ENCODE results near the gene PPP4R3A. TPM values are rescaled to one million over a fixed set of nuclear protein-coding genes. Genes with fewer than 3 reads are reported as not detected.
A peak's percentile ranks its signal among the peaks of the same experiment; 100 is the strongest.

Gene PPP4R3A
- total RNA-seq, 3 donors from 2014 or later (not counting 1 experiment from before 2014, with no cell fraction given), result 168 to 216 (median 180) TPM

- ATAC-seq (no peak), DNase-seq (no peak)
- 40% methylated on average over 9 of the region's 9 CpGs for WGBS (ENCODE audit: insufficient coverage)
- Histone ChIP-seq H3K36me3 (ENCODE audit: control insufficient read depth, insufficient read depth, low read length) (peaks cover 8% of the 10 kb centered on the region), H3K27me3 (ENCODE audit: control insufficient read depth, insufficient read depth, low read length) (no peaks in the 10 kb centered on the region), H3K9me3 (ENCODE audit: control insufficient read depth, insufficient read depth, low read length) (no peaks in the 10 kb centered on the region), H3K4me3 (ENCODE audit: low read length) (peak overlapping the region; percentile 100), H3K4me1 (ENCODE audit: control insufficient read depth, insufficient read depth, low read length) (peaks cover 21% of the 10 kb centered on the region), H3K27ac (ENCODE audit: low read length) (peak overlapping the region; percentile 99)
- peak overlapping the region; percentile 99 to 100 for H3K27ac Mint-ChIP-seq
- no peaks in the 10 kb centered on the region for H3K36me3 Mint-ChIP-seq
- intact Hi-C loops (cut with micrococcal nuclease), result loop anchor here (2.0 kb wide), 2 partner anchors 92 to 450 kb away; partner anchors contain the start of gene RPS6KA5
- H3K4me3 Mint-ChIP-seq, result peak overlapping the region; percentile 100
- peaks cover 18 to 33% of the 10 kb centered on the region in 2 donors for H3K4me1 Mint-ChIP-seq
- TF ChIP-seq, protein P1, sequence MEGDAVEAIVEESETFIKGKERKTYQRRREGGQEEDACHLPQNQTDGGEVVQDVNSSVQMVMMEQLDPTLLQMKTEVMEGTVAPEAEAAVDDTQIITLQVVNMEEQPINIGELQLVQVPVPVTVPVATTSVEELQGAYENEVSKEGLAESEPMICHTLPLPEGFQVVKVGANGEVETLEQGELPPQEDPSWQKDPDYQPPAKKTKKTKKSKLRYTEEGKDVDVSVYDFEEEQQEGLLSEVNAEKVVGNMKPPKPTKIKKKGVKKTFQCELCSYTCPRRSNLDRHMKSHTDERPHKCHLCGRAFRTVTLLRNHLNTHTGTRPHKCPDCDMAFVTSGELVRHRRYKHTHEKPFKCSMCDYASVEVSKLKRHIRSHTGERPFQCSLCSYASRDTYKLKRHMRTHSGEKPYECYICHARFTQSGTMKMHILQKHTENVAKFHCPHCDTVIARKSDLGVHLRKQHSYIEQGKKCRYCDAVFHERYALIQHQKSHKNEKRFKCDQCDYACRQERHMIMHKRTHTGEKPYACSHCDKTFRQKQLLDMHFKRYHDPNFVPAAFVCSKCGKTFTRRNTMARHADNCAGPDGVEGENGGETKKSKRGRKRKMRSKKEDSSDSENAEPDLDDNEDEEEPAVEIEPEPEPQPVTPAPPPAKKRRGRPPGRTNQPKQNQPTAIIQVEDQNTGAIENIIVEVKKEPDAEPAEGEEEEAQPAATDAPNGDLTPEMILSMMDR (IDR thresholded peaks at IDR 0.05), result no peak
- H3K9me3 Mint-ChIP-seq, result no peaks in the 10 kb centered on the region
- no peaks in the 10 kb centered on the region for H3K27me3 Mint-ChIP-seq (ENCODE audit: low read depth in 2 of 2)
These were observed 903 bp upstream of the PPP4R3A start for GRCh38 chr14:91511043-91511383.

DNA sequence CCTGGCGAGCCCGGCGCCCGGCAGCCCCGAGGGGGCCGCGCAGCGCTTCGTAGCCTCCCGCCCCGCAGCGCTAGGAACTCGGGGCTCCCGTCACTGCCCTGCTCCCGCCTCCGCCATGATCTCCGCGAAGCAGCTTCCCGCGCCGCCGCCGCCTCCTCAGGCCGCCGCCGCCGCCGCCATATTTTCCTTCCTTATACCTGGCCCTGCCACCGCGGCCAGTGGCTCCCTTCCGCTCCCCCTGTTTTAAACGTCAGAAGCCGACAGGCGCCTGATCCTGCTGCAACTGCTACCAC, 286 bp downstream of the PPP4R3A start:
- peak overlapping the region; percentile 99 for H3K27ac ChIP-seq (ENCODE audit: low read length)
- Mint-ChIP-seq H3K36me3 (no peaks in the 10 kb centered on the region), H3K4me3 (peak overlapping the region; percentile 100), H3K4me1 (peaks cover 21 to 39% of the 10 kb centered on the region in 2 donors), H3K27me3 (ENCODE audit: low read depth in 2 of 2) (no peaks in the 10 kb centered on the region), H3K27ac (peak overlapping the region; percentile 99 to 100), H3K9me3 (no peaks in the 10 kb centered on the region)
- ATAC-seq, result peak; percentile 40 to 56 (median 47)
- H3K4me3 ChIP-seq (ENCODE audit: low read length), result peak overlapping the region; percentile 100
- no peaks in the 10 kb centered on the region for H3K9me3 ChIP-seq (ENCODE audit: control insufficient read depth, insufficient read depth, low read length)
- intact Hi-C loops (cut with micrococcal nuclease), result loop anchor here (2.0 kb wide), 3 partner anchors 15 to 449 kb away; partner anchors contain the start of gene RPS6KA5
- under 1% methylated on average over 34 of the region's 34 CpGs for WGBS (ENCODE audit: insufficient coverage)
- peaks cover 29% of the 10 kb centered on the region for H3K4me1 ChIP-seq (ENCODE audit: control insufficient read depth, insufficient read depth, low read length)
- TF ChIP-seq, protein P1 (IDR thresholded peaks at IDR 0.05), result no peak
- H3K27me3 ChIP-seq (ENCODE audit: control insufficient read depth, insufficient read depth, low read length), result no peaks in the 10 kb centered on the region
- no peak for DNase-seq
- H3K36me3 ChIP-seq (ENCODE audit: control insufficient read depth, insufficient read depth, low read length), result peaks cover 10% of the 10 kb centered on the region

GRCh38 chr14:91509083-91509877, 830 bp downstream of the PPP4R3A start:
- H3K36me3 Mint-ChIP-seq, result no peaks in the 10 kb centered on the region

More at GRCh38 chr14:91509083-91509877, 830 bp downstream of the PPP4R3A start:
- H3K9me3 ChIP-seq (ENCODE audit: control insufficient read depth, insufficient read depth, low read length), result no peaks in the 10 kb centered on the region
- H3K27me3 Mint-ChIP-seq (ENCODE audit: low read depth in 2 of 2), result no peaks in the 10 kb centered on the region
- peak; percentile 10 to 15 (median 13) for ATAC-seq
- WGBS (ENCODE audit: insufficient coverage), result under 1% methylated on average over 71 of the region's 71 CpGs
- H3K27me3 ChIP-seq (ENCODE audit: control insufficient read depth, insufficient read depth, low read length), result no peaks in the 10 kb centered on the region
- peaks cover 29% of the 10 kb centered on the region for H3K4me1 ChIP-seq (ENCODE audit: control insufficient read depth, insufficient read depth, low read length)
- H3K4me3 Mint-ChIP-seq, result peak overlapping the region; percentile 100
- TF ChIP-seq, protein P1 (IDR thresholded peaks at IDR 0.05), result no peak
- intact Hi-C loops (cut with micrococcal nuclease), result loop anchor here (2.0 kb wide), 1 partner anchor 14 kb away; no protein-coding TSS in a partner anchor
- H3K4me3 ChIP-seq (ENCODE audit: low read length), result peak overlapping the region; percentile 100
- H3K27ac Mint-ChIP-seq, result peak overlapping the region; percentile 99 to 100
- peaks cover 10% of the 10 kb centered on the region for H3K36me3 ChIP-seq (ENCODE audit: control insufficient read depth, insufficient read depth, low read length)
- DNase-seq, result peak; percentile 35 to 53
- no peaks in the 10 kb centered on the region for H3K9me3 Mint-ChIP-seq
- peak overlapping the region; percentile 99 for H3K27ac ChIP-seq (ENCODE audit: low read length)
- peaks cover 25 to 43% of the 10 kb centered on the region in 2 donors for H3K4me1 Mint-ChIP-seq

Measured in natural killer cell (primary cell).